HUDEP-2 (cell line): Measurements from ENCODE around the gene NGF.

Source experiments
- DNase-seq, 76 experiments: peaks; one replicate each; lab custom pipeline; 2025; ENCODE audit not compliant: unreplicated experiment in 76 of 76; lab: John Stamatoyannopoulos, UW

Gene NGF

DNA sequence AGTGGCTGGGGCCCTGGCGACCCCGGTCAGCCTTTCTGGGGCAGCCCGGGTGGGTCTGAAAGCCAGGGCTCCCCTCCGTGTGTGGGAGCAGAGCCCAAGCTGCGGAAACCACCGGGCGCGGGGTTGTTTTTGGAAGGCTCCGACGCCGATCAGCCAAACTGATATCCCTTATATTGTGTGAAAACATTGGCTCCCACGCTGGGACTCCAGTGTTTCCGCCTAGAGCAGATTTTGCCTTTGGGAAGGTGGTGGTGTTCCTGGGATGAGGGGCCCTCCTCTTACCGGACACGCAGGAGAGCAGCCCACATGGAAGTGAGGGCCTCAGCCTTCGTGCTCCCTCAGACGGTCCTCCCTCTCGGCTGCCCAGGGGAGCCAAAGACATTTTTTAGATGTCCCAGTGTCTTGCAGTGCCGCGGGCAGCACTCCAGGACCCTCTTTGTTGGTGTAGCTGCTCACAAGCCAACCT, 54.3 kb downstream of the NGF start:
- DNase-seq: no peak

- no peak for DNase-seq
Measured at GRCh38 chr1:115283249-115283648, 54.8 kb downstream of the NGF start.

DNA sequence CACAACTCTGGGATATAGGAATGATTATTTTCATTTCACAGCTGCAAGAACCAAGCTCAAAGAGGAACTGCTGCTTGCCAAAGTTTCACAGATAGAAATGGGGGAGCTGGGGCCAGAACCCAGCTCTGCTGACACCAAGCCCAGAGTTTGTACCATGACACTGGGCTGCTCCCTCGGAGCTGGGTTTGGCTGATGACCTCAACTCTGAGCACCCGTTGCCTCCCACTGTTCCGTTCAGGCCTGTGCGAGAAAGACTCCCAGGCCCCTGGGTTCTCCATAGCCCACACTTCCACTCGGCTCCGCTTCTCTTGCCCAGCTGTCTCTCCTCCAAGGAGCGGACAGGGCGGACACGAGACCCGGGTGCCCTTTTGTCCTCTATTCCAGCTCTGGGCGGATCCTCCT, 55.2 kb downstream of the NGF start:
- no peak for DNase-seq

GRCh38 chr1:115281143-115281542, 56.9 kb downstream of the NGF start:
- no peak for DNase-seq

DNA sequence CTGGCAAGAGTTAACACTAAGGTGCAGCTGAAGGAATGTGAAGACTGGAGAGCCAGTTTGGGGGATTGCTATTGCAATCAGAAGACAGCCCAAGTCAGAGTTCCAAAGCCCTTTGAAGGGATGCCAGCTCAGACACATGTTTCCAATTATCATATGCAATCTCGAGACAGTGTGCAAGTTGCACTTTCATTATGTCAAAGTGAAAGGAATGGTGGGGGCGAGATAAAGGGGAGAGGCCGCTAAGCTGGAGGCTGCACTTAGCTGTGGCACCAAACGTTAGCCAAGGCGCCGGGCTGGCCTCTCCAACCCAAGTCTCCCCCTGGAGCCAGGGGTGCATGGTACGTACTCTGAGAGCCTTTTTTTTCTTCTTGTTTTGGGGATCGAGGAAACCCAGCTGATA, 58.0 kb downstream of the NGF start:
- DNase-seq: no peak

DNA sequence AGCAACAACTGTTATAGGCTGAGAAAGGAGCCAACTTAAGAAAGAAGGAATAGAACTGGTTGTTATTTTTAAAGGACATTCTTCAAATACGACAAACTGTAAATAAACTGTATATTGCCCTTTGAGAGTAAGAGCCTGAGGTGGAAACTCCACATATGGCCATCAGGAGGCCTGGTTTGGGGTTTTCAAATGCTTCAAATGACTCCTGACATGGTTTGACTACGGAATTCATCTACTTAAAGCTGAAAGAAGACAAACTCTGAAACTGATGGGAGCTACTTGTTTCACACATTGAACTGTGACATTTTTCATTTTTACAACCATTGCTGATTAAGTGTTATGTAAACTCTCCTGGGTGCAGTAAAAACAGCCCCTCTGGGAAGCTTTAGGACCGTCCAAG, 59.8 kb downstream of the NGF start:
- DNase-seq: no peak

DNA sequence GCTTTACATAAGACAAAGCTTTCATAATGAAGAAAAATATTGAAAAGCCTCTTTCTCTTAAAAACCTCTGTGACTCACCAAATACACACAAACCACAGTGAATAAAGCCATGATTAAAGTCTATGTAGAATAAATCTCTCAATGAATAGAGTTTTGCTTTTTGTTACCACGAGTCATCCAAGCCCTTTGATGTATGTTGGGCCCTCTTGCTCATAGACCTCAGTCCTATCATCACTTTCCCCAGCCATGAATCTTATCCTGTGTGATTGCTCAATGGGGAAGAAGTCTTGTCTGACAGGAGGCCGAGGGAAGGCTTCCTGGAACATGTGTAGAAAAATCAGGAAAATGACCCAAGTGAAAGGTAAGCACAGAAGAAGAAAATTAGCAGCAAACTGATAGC, 60.8 kb downstream of the NGF start:
- no peak for DNase-seq

- DNase-seq: peak in 1 of 76 experiments; percentile 0
Measured at GRCh38 chr1:115275216-115275615, 62.8 kb downstream of the NGF start.

- peak in 10 of 76 experiments; percentile 0 to 49 (median 16) for DNase-seq
Measured at GRCh38 chr1:115274467-115274866, 63.6 kb downstream of the NGF start.

DNA sequence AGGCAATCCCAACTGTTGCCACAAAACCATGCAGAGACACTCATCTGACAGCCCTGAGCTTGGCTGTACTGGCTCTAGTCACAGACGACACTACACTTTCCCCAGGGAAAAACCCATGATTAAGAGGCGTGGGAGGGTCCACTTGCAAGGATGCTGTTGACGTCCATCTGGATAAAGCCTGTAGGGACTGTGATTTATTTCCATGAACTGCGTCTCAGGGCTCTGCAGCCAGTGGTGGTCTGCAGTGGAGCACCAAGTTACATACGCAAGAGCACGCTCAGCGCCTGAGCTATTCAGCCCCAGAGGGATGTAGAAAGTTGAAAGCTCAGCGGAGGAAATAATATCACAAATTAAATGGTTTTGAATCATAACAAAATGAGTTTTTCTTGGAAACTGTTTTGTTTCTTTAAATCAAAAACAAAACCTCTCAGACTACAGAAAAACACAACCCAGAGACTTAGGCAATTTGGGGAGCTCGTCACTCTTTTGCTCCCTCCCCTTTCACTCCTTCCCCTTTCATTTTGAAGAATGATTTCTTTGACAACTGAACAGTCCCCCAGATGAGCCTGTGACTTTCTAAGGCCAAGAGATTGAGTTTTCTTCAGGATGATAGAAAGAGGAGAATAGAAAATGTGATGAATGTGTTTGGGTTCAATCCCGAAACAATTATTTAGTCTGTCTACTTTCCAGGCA, 71.2 kb downstream of the NGF start:
- DNase-seq: no peak

- DNase-seq: no peak
Measured at GRCh38 chr1:115265099-115265498, 73.0 kb downstream of the NGF start.

DNA sequence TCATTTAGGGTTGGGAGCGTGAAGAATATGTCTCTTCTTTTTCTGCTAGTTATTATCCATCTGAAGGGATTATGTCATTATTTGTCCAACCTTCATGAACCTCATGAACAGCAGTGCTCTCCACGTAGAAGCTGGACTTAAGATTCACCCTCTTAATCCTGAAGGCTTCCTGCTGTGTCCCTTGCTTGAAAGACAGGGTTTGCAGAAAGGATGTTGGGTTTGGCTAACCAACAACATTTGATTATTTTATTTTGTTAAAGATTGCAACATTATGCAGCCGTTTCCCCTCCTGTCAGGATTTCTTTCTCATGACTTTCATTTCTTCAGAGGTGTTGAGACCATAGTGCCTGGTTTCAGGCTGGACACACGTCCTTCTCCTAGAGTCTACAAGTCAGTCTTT, 75.2 kb downstream of the NGF start:
- DNase-seq: no peak

GRCh38 chr1:115261496-115261895, 76.6 kb downstream of the NGF start:
- no peak for DNase-seq

DNA sequence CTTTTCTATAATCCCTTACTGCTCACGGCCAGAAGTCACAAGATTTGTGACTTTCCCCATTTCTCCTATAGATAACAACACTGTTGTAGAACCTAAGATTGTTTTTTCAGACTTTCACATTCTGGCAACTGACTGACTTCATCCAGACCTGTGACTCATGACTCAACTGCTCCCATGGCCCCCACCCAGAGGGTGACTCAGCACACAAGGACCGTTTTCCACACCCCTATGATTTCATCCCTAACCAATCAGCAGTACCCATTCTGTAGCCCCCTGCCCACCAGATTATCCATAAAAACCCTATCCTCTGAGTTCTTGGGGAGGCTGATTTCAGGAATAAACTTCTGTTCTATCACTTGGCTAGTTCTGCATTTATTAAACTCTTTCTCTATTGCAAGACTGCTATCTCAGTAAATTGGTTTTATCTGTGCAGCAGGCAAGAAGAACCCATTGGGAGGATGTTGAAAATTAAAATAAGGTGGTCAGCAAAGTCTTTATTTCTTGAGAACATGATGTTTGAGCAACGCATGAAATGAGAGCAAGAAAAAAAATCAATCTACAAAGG, 79.7 kb downstream of the NGF start:
- DNase-seq: peak in 7 of 76 experiments; percentile 3 to 26 (median 15)

- no peak for DNase-seq
Measured at GRCh38 chr1:115257591-115257990, 80.5 kb downstream of the NGF start.

DNA sequence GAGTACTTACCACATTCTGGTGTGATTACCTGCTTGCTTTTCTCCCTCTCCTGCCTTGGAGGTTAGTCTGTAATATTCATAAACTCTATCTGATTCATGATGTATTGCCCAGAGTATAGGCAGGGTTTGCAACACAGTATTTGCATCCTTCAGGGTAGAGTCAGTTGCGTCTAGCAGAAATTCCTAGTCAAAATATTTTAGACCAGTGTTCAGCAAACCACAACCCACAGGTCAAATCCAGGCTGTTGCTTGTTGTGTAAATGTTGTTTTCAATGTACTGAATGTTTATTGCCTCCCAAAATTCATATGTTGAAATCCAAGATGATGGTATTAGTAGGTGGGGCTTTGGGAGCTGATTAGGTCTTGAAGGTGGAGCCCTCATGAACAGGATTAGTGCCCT, 82.9 kb downstream of the NGF start:
- DNase-seq: no peak

- no peak for DNase-seq
Measured at GRCh38 chr1:115252585-115252984, 85.5 kb downstream of the NGF start.

DNA sequence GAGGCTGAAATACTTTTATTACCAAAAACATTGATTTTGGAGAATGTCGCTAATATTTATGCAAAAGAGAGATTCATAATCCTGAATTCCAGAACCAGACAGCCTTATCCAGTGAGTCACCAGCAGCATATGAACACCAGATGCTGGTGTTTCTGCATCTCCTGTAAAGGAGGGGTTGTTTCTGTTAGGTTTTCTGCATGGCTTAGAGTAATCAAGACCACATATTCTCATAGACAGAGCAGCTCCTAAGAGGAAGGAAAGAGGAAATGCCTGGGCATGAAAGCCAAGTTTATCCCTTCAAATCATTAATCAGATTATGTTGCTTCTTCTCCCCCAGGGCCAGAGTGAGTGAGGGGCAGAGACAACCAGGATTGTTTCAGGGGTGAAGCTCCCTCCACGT, 86.2 kb downstream of the NGF start:
- DNase-seq: no peak

- DNase-seq: no peak
Measured at GRCh38 chr1:115251340-115251748, 86.7 kb downstream of the NGF start.

- DNase-seq: no peak
Measured at GRCh38 chr1:115246526-115246925, 91.5 kb downstream of the NGF start.

- no peak for DNase-seq
Measured at GRCh38 chr1:115245227-115245626, 92.8 kb downstream of the NGF start.

GRCh38 chr1:115242543-115242942, 95.5 kb downstream of the NGF start:
- DNase-seq: no peak

DNA sequence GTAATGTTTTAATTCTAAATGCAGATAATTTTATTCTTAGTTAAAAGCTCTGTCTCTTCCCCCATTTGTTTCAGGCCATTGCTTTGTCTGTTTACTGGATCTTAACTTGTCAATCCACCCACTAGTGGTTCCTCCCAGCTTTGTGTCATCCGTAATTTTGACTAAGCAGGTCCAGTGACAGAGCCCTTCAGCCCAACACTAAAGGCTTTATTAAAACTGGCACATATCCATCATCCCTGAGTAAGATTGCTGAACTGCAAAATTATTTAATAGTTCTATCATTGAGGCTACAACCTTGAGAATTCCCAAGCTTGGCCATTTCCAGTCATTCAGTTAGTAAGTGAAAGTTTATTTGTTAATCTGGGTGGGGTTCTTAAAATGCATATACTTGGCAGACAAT, 96.7 kb downstream of the NGF start:
- no peak for DNase-seq
